T-helper 2 cell (primary cell): ENCODE data around the gene ULBP2.
A peak's percentile ranks its signal among the peaks of the same experiment; 100 is the strongest.
"Not testable (repeated sequence)": the region's sequence is repeated elsewhere in the genome, so short reads cannot be mapped to it uniquely, and the experiment has no call there.

Experiments
- DNase-seq, 5 experiments: peaks; one replicate each; pipeline versions ENCODE4 v3.0.0 to v3.0.0-alpha.2; 2012 to 2022

Gene ULBP2

DNA sequence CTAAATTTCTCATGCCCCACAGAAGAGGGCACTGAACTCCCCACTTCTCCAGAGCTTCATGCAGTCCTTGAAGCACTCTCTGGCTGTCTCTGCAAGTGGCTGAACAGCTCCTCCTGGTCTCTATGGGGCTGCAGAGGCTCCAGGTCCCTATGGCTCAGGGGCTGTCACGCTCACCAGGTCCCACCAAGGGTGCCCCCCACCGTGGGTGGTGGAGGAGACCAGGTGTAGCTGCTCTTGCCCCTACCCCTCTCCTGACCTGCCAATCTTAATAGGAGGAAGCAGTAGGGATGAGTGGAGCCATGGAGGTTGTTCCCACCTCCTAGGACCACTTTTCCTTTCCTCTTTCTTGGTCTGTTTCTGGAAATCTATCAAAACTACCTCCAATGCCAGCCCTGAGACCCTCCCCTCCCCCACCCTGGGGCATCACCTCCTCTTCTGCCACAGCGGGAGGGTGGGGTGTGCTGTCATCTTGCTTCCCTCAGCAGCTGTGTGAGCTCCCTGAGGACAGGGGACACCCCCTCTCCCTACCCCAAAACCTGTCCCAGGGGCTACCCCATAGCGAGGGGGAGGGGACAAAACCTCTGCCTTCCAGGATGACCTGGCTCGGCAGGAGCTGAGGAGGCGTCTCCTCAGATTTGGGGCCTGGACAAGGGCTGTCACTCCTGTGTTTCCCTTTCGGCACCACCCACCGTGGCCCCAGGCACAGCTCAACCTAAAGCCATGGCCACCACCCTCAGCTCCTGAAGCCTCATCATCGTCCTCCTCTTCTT lies 31.9 kb upstream of the ULBP2 start:
- DNase-seq, result no peak

GRCh38 chr6:149910721-149911151 lies 31.1 kb upstream of the ULBP2 start:
- DNase-seq, result no peak

- DNase-seq, result not testable (repeated sequence)
These were observed 29.1 kb upstream of the ULBP2 start for GRCh38 chr6:149912680-149913079.

GRCh38 chr6:149913085-149913484 lies 28.7 kb upstream of the ULBP2 start:
- DNase-seq, result no peak

GRCh38 chr6:149913540-149914240 lies 28.1 kb upstream of the ULBP2 start:
- DNase-seq, result no peak

GRCh38 chr6:149915970-149916865 lies 25.6 kb upstream of the ULBP2 start:
- no peak for DNase-seq

DNA sequence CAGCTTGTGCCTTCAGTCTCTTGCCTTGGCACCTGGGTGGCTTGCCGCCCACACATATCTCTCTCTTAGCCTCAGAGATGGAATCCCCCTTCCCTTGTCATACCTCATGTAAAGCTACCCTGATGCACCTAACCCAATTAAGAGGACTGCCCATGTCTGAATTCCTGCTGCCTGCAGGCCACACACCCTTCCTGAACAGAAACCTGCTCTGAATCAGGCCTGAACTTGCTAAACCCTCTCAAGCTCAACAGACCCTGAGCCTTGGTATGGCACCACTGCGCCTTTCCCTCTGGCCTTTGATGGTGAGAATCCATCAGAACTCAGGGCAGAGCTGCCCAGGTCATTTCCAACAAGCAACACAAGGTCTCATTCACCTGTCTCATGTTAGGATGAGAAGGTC lies 24.1 kb upstream of the ULBP2 start:
- DNase-seq, result no peak

DNA sequence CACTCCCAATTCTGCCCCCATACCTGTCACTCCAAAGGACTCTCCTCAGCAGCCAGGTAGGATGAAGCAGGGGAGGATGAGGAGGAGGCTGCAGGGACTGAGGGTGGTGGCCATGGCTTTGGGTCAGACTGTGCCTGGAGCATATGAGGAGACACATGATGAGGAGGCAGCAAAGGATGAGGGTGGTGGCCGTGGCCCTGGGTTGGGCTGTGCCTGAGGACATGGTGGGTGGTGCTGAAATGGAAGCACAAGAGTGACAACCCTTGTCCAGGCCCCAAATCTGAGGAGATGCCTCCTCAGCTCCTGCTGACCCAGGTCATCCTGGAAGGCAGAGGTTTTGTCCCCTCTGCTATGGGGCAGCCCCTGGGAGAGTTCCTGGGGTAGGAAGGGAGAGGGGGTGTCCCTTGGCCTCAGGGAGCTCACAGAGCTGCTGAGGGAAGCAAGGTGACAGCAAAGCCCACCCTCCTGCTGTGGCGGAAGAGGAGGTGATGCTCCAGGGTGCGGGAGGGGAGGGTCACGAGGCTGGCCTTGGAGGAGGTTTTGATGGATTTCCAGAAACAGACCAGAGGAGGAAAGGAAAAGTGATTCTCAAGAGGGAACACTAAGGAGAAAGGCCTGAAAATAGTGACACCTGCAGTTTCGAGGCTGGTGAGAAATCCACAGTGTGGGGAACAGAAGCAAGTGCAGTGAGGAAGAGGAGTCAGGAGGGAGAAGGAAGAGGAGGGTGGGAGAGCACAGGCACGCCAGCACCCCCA lies 23.5 kb upstream of the ULBP2 start:
- DNase-seq, result no peak

GRCh38 chr6:149919126-149919833 lies 22.5 kb upstream of the ULBP2 start:
- DNase-seq, result not testable (repeated sequence)

- no peak for DNase-seq
These were observed 22.0 kb upstream of the ULBP2 start for GRCh38 chr6:149919834-149920225.

DNA sequence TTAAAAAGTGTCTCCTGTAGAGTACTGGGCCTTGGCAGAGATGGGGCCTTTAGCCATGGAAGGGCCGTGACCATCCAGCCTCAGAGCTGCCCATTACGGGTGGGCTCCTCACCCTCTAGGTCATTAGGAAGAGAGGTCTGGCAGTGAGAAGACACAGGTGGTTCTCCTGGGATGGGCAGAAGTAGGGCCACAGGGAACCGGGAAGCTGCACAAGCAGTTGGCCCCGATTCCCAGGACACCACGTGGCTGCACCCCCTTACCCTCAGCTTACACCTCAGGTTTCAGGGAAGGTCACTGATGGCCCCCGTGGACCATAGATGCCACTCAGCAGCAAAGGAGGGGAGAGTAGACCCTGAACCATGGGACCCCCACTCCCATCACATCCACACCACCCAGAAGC lies 20.5 kb upstream of the ULBP2 start:
- no peak for DNase-seq

- DNase-seq, result not testable (repeated sequence)
These were observed 19.7 kb upstream of the ULBP2 start for GRCh38 chr6:149922091-149922490.

- DNase-seq, result peak; percentile 48 to 89 (median 73)
These were observed 19.0 kb upstream of the ULBP2 start, which contains the start of gene RAET1G for GRCh38 chr6:149922642-149923326. Gene RAET1G (minus strand): TSS chr6:149923121. CDS start chr6:149923010, 111 bp downstream.

GRCh38 chr6:149923327-149923986 lies 18.4 kb upstream of the ULBP2 start:
- no peak for DNase-seq

DNA sequence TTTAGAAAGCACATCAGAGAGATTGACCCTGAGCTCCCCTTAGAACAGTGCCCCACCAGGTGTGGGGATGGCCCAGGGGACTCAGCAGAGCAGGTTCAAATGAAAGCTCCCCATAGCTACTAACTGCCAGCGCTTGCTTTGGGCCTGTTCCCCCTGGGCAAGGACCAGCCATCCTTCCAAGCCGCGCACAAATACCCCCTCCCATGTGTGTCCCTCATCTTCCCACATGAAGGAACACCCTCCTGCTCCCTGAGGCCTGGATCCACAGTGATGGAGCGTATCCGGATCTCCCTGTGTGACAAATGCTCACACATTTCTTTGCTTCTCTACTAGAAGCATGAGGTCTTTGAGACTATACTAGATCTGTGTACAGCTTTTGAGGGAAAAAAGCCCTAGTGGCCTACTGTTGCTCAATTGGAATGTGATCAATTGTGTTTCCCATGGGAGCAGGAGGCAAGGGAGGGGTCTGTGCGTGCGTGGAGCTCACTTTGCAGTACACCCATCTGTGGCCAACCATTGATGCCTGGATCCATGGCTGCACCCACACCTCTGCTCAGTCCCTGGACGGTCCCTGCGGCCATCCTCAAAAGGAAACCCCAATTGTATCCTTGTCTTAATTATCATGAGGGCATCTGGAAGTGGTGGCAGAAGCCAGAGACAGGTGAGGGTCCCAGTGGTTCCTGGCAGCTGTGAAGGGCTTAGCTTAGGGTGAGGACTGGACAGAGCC lies 17.4 kb upstream of the ULBP2 start:
- no peak for DNase-seq

DNA sequence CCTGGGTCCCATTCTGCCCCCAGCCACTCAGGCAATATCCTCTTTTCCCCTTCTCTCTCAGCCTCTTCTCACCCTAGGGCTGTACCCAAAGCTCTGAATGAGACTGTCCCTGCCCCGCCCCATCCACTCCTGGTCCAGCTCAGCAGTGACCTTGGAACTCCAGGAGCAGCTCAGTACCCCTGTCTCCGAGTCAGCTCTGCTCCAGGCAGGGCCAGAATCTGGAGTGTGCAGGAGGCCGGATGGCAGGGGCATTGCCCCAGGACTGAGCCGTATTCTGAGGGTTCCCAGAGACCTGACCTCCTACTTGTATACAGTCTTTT lies 16.9 kb upstream of the ULBP2 start:
- DNase-seq, result no peak

DNA sequence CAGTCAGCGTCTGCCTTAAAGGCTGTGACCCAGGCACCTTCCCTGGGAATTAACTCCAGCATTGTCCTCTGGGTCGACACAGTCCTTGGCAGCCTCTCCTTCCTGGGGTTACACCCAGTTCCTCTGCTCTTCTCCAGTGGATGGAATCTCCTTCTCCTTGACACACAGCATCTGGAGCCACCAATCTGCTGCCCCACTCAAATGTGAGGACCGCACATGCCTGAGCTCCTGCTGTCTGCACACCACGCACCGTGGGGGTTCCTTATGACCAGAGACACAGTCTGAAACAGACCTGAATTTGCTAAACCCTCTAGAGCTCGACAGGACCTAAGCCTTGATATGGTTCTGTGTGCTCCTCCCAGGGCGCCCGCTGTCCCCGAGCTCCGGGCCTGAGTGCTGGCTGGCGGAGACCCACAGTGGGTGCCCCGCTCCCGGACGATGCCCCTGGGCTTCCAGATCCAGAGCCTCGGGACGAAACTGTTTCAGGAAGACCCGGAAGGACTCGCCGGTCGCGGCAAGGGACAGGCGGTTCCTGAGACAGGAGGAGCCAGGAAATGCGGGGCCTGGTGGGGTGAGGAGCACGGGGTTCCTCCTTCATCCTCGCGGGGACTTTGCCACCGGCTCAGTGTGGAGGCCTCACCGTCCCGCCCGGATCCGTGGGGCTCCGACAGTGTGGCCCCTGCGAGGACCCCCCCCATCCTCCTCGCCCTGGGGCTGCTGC lies 16.4 kb upstream of the ULBP2 start:
- DNase-seq, result no peak

DNA sequence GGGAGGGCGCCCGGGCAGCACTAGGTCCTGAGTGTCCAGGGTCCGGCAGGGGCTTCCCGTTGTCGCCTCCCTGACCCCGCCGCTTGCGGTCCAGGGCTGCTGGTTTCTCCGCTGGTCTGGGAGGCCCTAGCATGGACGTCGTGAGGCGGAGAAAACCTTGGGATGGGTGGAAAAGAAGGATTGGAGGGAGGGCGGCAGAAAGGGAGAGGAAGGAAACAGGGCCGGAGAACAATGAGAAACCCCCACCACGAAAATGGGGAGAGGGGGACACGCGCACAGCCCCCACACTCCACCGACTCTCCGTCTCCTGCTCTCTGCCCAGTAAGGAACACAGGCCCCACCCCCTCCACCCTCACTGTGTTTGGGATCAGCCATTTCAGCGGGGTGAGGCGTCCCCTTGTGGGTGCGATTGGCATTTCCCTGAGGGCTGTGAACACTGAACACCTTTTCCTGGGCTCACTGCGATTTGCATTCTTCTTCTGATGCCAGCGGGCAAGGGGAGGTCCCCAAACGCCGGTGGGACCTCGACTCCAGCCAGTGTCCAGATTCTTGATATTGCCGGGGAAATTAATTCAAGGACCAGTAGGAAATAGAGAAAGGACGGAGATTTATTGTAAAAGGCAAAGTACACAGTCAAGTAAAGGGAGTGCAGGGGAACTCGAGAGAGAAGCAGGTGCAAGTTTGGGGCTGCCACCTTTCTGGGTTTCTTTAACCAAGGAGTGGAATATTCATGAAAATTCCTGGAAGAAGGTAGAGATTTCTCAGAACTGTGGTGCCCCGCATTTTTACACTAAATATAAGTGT lies 15.6 kb upstream of the ULBP2 start:
- peak in 4 of 5 experiments; percentile 38 to 76 (median 60) for DNase-seq
